Loucy (cell line): Measurements from ENCODE around the gene SLC2A4RG.

ENCODE experiments used
- CTCF ChIP-seq: fragments of 200-600 bp; sonication (generic); conservative IDR thresholded peaks from 2 replicates; pipeline ENCODE4 v1.5.1; 2014; ENCODE audit warnings: mild to moderate bottlenecking, antibody characterized with exemption, low read length
- EZH2phosphoT487 ChIP-seq: fragments of 200-600 bp; IDR thresholded peaks from 2 replicates; pipeline ENCODE4 v1.6.1; 2018; ENCODE audit warnings: antibody characterized with exemption, mild to moderate bottlenecking, moderate library complexity, borderline replicate concordance

- TF ChIP-seq CTCF (no peak), EZH2phosphoT487 (no peak)
These were observed 27.9 kb downstream of the SLC2A4RG start for GRCh38 chr20:63767456-63767855.
